Pancreas (tissue), 10 donors: ENCODE data around the gene ZACN. TPM values are rescaled to one million over a fixed set of nuclear protein-coding genes. Genes with fewer than 3 reads are reported as not detected.

ENCODE experiments used
- ATAC-seq, 4 donors: fragments of 200-7000 bp; cut with Tn5 transposase; one replicate each; pipeline versions ENCODE4 v1.8.0 to v1.9.1; 2020; ENCODE audit warnings: mild to moderate bottlenecking in 4 of 4, moderate library complexity in 4 of 4
- DNase-seq, 6 donors: peaks; one replicate each; pipeline ENCODE4 v3.0.0-alpha.2; 2020
- FAIRE-seq: peaks from 2 replicates; lab custom pipeline; 2012; peaks lifted over from hg19 to GRCh38; lab: Jason Lieb, UNC
- H3K27ac ChIP-seq, 4 donors: fragments of 200-600 bp; sonication (generic); 1 replicate in 3 of 4; 2 replicates in 1 of 4; pipeline versions ENCODE4 v1.5.0 to v1.8.0; 2020
- H3K27me3 ChIP-seq, 4 donors: fragments of 200-600 bp; one replicate each; pipeline ENCODE4 v1.8.0; 2021
- H3K36me3 ChIP-seq, 3 donors: fragments of 200-600 bp; sonication (generic) in 1 of 3; one replicate each; pipeline versions ENCODE4 v1.5.0 to v1.8.0; 2020 to 2021
- H3K4me1 ChIP-seq, 3 donors: fragments of 200-600 bp; one replicate each; pipeline ENCODE4 v1.8.0; 2021
- H3K4me3 ChIP-seq, 4 donors: fragments of 200-600 bp; sonication (generic) in 2 of 4; one replicate each; pipeline versions ENCODE4 v1.5.0 to v1.8.0; 2020 to 2021
- H3K9me3 ChIP-seq, 4 donors: fragments of 200-600 bp; one replicate each; pipeline ENCODE4 v1.8.0; 2021
- WGBS, 2 donors: extraction: QIAGEN DNeasy Blood & Tissue Kit; methylation state at CpG; one replicate each; pipeline ENCODE4 v1.1.7; 2013; 5-methylcytosine and 5-hydroxymethylcytosine counted together
- intact Hi-C, 3 donors: fragments of 100-400 bp; cut with DNase I; formaldehyde crosslinking; loops; one replicate each; pipeline versions ENCODE4 v1.11.1 to v1.14.2; 2022
- polyA plus RNA-seq, 2 donors: library from polyadenylated mRNA; stranded (reverse); fragments of 200-250 nt; gene quantifications; one replicate each; pipeline ENCODE4 v1.2.3, GENCODE V29; 2013
- total RNA-seq, 6 donors: library from RNA; stranded (reverse); fragmentation: NEBNext Ultra II Directional in 4 of 6; extraction: Animal tissue kit (Norgen Biotek cat#: 25700) in 4 of 6; gene quantifications; one replicate each; pipeline versions ENCODE4 v1.2.1 to v1.2.4, GENCODE V29; 2021 to 2023
- TF ChIP-seq, protein P1 (sequence below), 4 donors: fragments of 200-600 bp; sonication (generic) in 3 of 4; IDR thresholded peaks; one replicate each; pipeline versions ENCODE4 v1.5.0 to v1.8.0; 2021; ENCODE audit warnings: antibody characterized with exemption in 4 of 4
- donor health status: healthy with polysubstance abuse.
- donor health status: DM: no; HTN: no; CAD: no; lungs with moderate emphysema.
- donor health status: DM: no; HTN: no; CAD: no.
- donor health status: control.
- donor health status: control.
- donor health status: Bipolar disorder and iron deficiency.
- donor health status: DM: yes; HTN: yes; CAD: no.
- donor health status: DM: no; HTN: no; CAD: no.
- donor health status: DM: no; HTN: no; CAD: no.
- donor health status: DM: yes; HTN: yes; CAD: no.

The ZACN gene
- total and polyA plus RNA-seq, 8 donors, result 0.06 to 4.2 (median 3.4) TPM; not detected in 5

DNA sequence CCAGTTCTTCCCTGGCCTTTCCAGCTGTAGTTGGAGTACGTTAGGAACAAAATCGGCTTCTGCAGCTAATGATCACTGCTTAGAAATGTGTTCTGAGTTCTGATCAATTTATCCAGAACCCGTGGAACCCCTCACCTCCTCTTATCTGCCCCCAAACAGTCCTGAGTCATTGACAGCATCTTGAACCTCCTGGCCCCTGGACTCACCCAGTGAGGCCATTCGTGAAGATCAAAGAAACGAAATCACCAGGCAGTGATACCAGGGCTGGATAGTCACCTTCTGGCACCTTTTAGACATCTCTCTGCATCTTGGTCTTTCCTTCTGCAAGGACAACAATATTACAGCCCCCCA lies 41.7 kb downstream of the ZACN start:
- DNase-seq, result no peak
- Histone ChIP-seq H3K4me3 (no peak overlapping the region), H3K4me1 (peaks cover 0 to 4% (median 0%) of the 10 kb centered on the region in 3 donors), H3K27me3 (no peaks in the 10 kb centered on the region), H3K9me3 (no peaks in the 10 kb centered on the region), H3K27ac (no peak overlapping the region), H3K36me3 (no peaks in the 10 kb centered on the region)
- WGBS, 2 donors, result 79 to 85% methylated on average over 5 of the region's 5 CpGs
- FAIRE-seq, result no peak
- ATAC-seq, result no peak
- intact Hi-C loops, result loop anchor here in 2 of 3 donors (5.0 kb wide), 2 partner anchors 157 to 162 kb away; no protein-coding TSS in a partner anchor
- TF ChIP-seq, protein P1, sequence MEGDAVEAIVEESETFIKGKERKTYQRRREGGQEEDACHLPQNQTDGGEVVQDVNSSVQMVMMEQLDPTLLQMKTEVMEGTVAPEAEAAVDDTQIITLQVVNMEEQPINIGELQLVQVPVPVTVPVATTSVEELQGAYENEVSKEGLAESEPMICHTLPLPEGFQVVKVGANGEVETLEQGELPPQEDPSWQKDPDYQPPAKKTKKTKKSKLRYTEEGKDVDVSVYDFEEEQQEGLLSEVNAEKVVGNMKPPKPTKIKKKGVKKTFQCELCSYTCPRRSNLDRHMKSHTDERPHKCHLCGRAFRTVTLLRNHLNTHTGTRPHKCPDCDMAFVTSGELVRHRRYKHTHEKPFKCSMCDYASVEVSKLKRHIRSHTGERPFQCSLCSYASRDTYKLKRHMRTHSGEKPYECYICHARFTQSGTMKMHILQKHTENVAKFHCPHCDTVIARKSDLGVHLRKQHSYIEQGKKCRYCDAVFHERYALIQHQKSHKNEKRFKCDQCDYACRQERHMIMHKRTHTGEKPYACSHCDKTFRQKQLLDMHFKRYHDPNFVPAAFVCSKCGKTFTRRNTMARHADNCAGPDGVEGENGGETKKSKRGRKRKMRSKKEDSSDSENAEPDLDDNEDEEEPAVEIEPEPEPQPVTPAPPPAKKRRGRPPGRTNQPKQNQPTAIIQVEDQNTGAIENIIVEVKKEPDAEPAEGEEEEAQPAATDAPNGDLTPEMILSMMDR (IDR thresholded peaks at IDR 0.05), result no peak

GRCh38 chr17:76121932-76122430 lies 43.0 kb downstream of the ZACN start:
- peak in 1 of 6 donors; percentile 75 for DNase-seq
- H3K27ac ChIP-seq, result no peak overlapping the region
- no peak for FAIRE-seq
- intact Hi-C loops, result loop anchor here in 2 of 3 donors (5.0 kb wide), 2 partner anchors 155 to 160 kb away; no protein-coding TSS in a partner anchor
- no peaks in the 10 kb centered on the region for H3K9me3 ChIP-seq
- peak overlapping the region in 2 of 4 donors; percentile 28 to 39 for H3K4me3 ChIP-seq
- H3K4me1 ChIP-seq, result peaks cover 0 to 4% (median 0%) of the 10 kb centered on the region in 3 donors
- H3K27me3 ChIP-seq, result no peaks in the 10 kb centered on the region
- peak; percentile 46 to 60 (median 55) for ATAC-seq
- H3K36me3 ChIP-seq, result no peaks in the 10 kb centered on the region
- TF ChIP-seq, protein P1 (IDR thresholded peaks at IDR 0.05), result no peak
- WGBS, 2 donors, result 42 to 47% methylated on average over 41 to 42 of the region's 42 CpGs

DNA sequence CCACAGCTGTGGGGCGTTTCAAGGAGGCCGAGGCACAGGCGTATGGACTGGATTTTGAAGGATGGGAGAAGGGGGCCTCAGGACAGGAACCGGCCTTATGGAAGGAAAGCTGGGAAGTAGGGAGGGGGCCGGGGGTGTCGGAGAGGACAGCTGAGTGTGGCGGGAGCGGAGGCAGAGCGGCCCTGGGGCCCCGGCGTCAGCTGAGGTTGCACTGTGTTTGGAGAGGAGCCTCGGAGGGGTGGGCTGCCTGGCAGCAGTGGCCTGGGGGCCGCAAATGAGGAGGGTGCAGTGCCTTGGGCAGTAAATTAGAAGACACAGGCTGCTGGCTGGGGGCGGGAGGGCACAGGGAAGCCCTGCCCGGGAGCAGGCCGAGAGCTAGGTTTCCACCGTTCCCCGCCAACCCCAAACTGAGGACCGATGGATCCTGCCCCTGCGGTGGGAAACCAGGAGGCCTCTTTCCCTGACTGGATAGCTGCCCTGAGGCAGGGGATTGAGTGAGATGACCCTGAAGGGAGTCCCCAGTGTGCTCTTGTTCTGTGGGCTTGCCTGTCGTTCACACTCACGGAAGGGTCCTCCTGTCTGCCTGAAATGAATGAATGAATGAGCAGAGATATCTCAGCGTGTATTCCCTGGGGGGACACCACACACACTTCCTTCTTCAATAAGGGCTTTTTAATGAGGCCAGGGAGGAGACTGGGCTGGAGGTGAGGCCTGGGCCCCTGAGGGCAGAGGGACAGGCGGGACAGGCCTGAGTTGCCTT lies 43.6 kb downstream of the ZACN start:
- H3K27me3 ChIP-seq, result no peaks in the 10 kb centered on the region
- TF ChIP-seq, protein P1 (IDR thresholded peaks at IDR 0.05), result no peak
- peaks cover 0 to 4% (median 0%) of the 10 kb centered on the region in 3 donors for H3K4me1 ChIP-seq
- no peak overlapping the region for H3K4me3 ChIP-seq
- DNase-seq (peak in 1 of 6 donors; percentile 66), ATAC-seq (no peak), FAIRE-seq (no peak)
- no peaks in the 10 kb centered on the region for H3K9me3 ChIP-seq
- H3K27ac ChIP-seq, result no peak overlapping the region
- WGBS, 2 donors, result 89 to 94% methylated on average over 23 to 24 of the region's 24 CpGs
- intact Hi-C loops, result loop anchor here in 2 of 3 donors (5.0 kb wide), 2 partner anchors 155 to 160 kb away; no protein-coding TSS in a partner anchor
- H3K36me3 ChIP-seq, result no peaks in the 10 kb centered on the region

DNA sequence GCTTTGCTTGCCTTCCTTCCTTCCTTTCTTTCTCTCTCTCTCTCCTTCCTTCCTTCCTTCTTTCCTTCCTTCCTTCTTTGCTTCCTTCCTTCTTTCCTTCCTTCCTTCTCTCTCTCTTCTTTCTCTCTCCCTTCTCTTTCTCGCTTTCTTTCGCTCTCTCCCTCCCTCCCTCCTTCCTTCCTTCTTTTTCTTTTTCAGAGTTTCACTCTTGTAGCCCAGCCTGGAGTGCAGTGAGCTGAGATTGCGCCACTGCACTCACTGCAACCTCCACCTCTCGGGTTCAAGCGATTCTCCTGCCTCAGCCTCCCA lies 44.2 kb downstream of the ZACN start:
- no peak for FAIRE-seq
- Histone ChIP-seq H3K9me3 (no peaks in the 10 kb centered on the region), H3K27me3 (no peaks in the 10 kb centered on the region), H3K27ac (no peak overlapping the region), H3K36me3 (no peaks in the 10 kb centered on the region), H3K4me3 (no peak overlapping the region), H3K4me1 (peaks cover 0 to 4% (median 0%) of the 10 kb centered on the region in 3 donors)
- 77 to 83% methylated on average over 5 of the region's 5 CpGs for WGBS, 2 donors
- TF ChIP-seq, protein P1 (IDR thresholded peaks at IDR 0.05), result no peak
- intact Hi-C loops, result loop anchor here in 2 of 3 donors (5.0 kb wide), 2 partner anchors 154 to 159 kb away; no protein-coding TSS in a partner anchor
- ATAC-seq, result no peak
- no peak for DNase-seq
